ENCODE measurements around the gene FGF1. TPM values are rescaled to one million over a fixed set of nuclear protein-coding genes. Genes with fewer than 3 reads are reported as not detected.

Gene FGF1
- total and polyA plus RNA-seq, 2 donors (not counting 3 experiments of a cell fraction or from before 2014, with no cell fraction given) = not detected

DNA sequence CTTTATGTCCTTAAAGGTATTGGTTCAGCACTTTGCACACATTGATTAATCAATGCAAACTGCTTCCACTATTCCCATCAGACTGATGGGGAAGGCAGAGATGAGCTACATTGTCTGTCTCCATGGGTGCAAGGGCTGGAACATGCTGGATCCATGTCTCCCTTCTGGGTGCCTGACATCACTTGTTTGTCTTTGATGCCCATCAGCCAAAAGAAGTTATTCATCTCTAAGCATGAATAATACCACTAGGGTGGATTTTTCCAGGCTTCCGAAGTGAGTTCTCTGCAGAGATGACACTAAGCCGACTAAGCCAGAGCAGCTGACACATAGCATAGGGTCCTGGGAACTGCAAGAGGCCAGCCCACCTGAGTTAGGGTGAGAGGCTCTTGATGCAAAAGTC is 8.7 kb downstream of the FGF1 start:
- Histone ChIP-seq H2AFZ (ENCODE audit: low read depth, low read length) (no peak overlapping the region), H3K9me1 (replicated peaks; ENCODE audit: control insufficient read depth, extremely low read depth, insufficient read depth, low read length) (no peaks in the 10 kb centered on the region), H3K27me3 (ENCODE audit: control insufficient read depth in 2 of 2, insufficient read depth in 2 of 2, low read length in 2 of 2) (peaks cover 16 to 21% of the 10 kb centered on the region in 2 experiments), H3K4me1 (ENCODE audit: control insufficient read depth, extremely low read depth, insufficient read depth, low read length) (peaks cover 8% of the 10 kb centered on the region), H3K79me2 (ENCODE audit: control insufficient read depth, insufficient read depth, low read length) (no peaks in the 10 kb centered on the region), H3K27ac (ENCODE audit: insufficient read depth, low read depth, low read length) (no peak overlapping the region), H3K4me3 (replicated peaks in 1 of 3; ENCODE audit: insufficient read depth in 1 of 3, low read depth in 1 of 3, low read length in 3 of 3) (no peak overlapping the region), H3K9ac (replicated peaks; ENCODE audit: extremely low read depth, insufficient read depth, low read length) (no peak overlapping the region), H3K36me3 (ENCODE audit: control insufficient read depth in 2 of 2, extremely low read depth in 1 of 2, insufficient read depth in 2 of 2, low read length in 2 of 2) (no peaks in the 10 kb centered on the region), H3K9me3 (replicated peaks; ENCODE audit: control insufficient read depth, insufficient read depth, low read length) (no peaks in the 10 kb centered on the region), H3K4me2 (ENCODE audit: insufficient read depth, low read length) (no peak overlapping the region), H4K20me1 (replicated peaks; ENCODE audit: control insufficient read depth, extremely low read depth, insufficient read depth, low read length) (no peaks in the 10 kb centered on the region)
- TF ChIP-seq GATA2 (IDR thresholded peaks at IDR 0.05; ENCODE audit: insufficient read depth, insufficient read length, low read depth, low read length) (no peak), JUN (IDR thresholded peaks at IDR 0.05; ENCODE audit: borderline replicate concordance, insufficient read depth, insufficient read length, low read depth) (no peak), POLR2A (IDR thresholded peaks at IDR 0.05; ENCODE audit: low read depth, low read length) (no peak), EZH2 (IDR thresholded peaks at IDR 0.05; ENCODE audit: borderline replicate concordance, low read depth, low read length, severe bottlenecking) (no peak), MYC (IDR thresholded peaks at IDR 0.05; ENCODE audit: low read depth, low read length) (no peak), POLR2AphosphoS5 (IDR thresholded peaks at IDR 0.05; ENCODE audit: insufficient read depth, low read depth, low read length) (no peak), FOS (IDR thresholded peaks at IDR 0.05; ENCODE audit: borderline replicate concordance, insufficient read depth, low read length) (no peak)
- TF ChIP-seq, protein P1, sequence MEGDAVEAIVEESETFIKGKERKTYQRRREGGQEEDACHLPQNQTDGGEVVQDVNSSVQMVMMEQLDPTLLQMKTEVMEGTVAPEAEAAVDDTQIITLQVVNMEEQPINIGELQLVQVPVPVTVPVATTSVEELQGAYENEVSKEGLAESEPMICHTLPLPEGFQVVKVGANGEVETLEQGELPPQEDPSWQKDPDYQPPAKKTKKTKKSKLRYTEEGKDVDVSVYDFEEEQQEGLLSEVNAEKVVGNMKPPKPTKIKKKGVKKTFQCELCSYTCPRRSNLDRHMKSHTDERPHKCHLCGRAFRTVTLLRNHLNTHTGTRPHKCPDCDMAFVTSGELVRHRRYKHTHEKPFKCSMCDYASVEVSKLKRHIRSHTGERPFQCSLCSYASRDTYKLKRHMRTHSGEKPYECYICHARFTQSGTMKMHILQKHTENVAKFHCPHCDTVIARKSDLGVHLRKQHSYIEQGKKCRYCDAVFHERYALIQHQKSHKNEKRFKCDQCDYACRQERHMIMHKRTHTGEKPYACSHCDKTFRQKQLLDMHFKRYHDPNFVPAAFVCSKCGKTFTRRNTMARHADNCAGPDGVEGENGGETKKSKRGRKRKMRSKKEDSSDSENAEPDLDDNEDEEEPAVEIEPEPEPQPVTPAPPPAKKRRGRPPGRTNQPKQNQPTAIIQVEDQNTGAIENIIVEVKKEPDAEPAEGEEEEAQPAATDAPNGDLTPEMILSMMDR (IDR thresholded peaks at IDR 0.05; ENCODE audit: extremely low read depth in 1 of 2, insufficient read depth in 1 of 2, low read depth in 1 of 2, low read length in 2 of 2) = no peak
- TF ChIP-seq, protein P2, sequence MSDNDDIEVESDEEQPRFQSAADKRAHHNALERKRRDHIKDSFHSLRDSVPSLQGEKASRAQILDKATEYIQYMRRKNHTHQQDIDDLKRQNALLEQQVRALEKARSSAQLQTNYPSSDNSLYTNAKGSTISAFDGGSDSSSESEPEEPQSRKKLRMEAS (IDR thresholded peaks at IDR 0.05; ENCODE audit: insufficient read depth, insufficient read length) = no peak
- no peak for FAIRE-seq
- BruUV-seq (replicated peaks) = no TSS peak
- no peak for DNase-seq (ENCODE audit: low read depth, low spot score)
- CTCF ChIA-PET = interaction anchor here (0.7 to 2.5 kb wide), 6 partner anchors 8 to 36 kb away, joined by 3 to 14 read pairs (median 4); partner anchors contain the start of gene FGF1
- dilution Hi-C loops (cut with MboI; ENCODE audit: extremely low pct_ligation_motif_present, low sequenced_read_pairs) (no loop called here), intact Hi-C loops (cut with micrococcal nuclease) (no loop called here)
- POLR2A ChIA-PET = no interaction called here

All from endothelial cell of umbilical vein (primary cell).